ENCODE results near the gene DENND1A. TPM values are rescaled to one million over a fixed set of nuclear protein-coding genes. Genes with fewer than 3 reads are reported as not detected.

Gene DENND1A
- total RNA-seq, 4 donors from 2014 or later: 20.9 to 33.6 (median 23.7) TPM

GRCh38 chr9:123348317-123348992, 581.5 kb downstream of the DENND1A start:
- H3K27me3 ChIP-seq: peaks cover 23% of the 10 kb centered on the region
- WGBS, 2 donors (ENCODE audit: low coverage in 1 of 2): 45% methylated on average over 4 of the region's 9 CpGs; no CpG with 5 or more reads in 1 of the 2 donors
- no peak for ATAC-seq

DNA sequence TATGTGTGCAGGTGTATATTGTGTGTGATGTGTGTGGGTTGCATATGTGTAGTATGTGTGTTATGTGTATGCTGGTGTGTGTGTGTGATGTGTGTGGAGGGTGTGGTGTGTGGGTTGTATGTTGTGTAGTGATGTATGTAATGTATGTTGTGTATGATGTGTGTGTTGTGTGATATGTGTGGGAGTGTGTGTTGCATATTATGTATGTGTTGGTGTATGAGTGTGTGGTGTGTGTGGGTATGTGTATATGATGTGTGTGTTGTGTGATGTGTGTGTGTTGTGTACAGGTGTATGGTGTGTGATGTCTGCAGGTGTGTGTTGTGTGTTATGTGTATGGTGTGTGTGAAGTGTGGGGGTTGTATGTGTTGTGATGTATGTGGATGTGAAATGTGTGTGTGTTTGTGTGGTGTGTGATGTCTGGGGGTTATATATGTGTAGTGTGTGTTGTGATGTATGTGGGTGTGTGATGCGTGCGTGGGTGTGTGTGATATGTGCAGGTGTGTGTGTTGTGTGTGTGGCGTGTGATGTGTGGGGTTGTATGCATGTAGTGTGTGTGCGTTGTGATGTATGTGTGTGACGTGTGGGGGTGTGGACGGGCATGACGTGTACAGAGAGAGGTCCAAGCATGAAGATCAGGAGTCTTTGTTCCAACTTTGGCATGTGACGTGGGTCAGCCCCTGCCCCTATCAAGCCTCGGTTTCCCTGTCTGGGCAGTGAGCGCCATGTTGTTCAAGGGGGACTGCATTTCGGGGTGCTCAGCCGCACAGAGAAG, 582.5 kb downstream of the DENND1A start:
- H3K4me1 ChIP-seq: peaks cover 0 to 18% (median 0%) of the 10 kb centered on the region in 3 donors
- H3K9me3 ChIP-seq: no peaks in the 10 kb centered on the region
- 64 to 74% methylated on average over 9 to 10 of the region's 12 CpGs for WGBS, 2 donors (ENCODE audit: low coverage in 1 of 2)
- no peak for ATAC-seq
- H3K4me3 ChIP-seq: no peak overlapping the region
- H3K27me3 ChIP-seq: peaks cover 17% of the 10 kb centered on the region
- no peak overlapping the region for H3K27ac ChIP-seq
- H3K36me3 ChIP-seq: no peaks in the 10 kb centered on the region
- TF ChIP-seq, protein P1, sequence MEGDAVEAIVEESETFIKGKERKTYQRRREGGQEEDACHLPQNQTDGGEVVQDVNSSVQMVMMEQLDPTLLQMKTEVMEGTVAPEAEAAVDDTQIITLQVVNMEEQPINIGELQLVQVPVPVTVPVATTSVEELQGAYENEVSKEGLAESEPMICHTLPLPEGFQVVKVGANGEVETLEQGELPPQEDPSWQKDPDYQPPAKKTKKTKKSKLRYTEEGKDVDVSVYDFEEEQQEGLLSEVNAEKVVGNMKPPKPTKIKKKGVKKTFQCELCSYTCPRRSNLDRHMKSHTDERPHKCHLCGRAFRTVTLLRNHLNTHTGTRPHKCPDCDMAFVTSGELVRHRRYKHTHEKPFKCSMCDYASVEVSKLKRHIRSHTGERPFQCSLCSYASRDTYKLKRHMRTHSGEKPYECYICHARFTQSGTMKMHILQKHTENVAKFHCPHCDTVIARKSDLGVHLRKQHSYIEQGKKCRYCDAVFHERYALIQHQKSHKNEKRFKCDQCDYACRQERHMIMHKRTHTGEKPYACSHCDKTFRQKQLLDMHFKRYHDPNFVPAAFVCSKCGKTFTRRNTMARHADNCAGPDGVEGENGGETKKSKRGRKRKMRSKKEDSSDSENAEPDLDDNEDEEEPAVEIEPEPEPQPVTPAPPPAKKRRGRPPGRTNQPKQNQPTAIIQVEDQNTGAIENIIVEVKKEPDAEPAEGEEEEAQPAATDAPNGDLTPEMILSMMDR (IDR thresholded peaks at IDR 0.05): no peak
- TF ChIP-seq EP300 (IDR thresholded peaks at IDR 0.05) (no peak), POLR2AphosphoS5 (IDR thresholded peaks at IDR 0.05) (no peak), POLR2A (IDR thresholded peaks at IDR 0.05) (no peak)

More at GRCh38 chr9:123348317-123348992, 581.5 kb downstream of the DENND1A start:
- Histone ChIP-seq H3K4me1 (peaks cover 0 to 18% (median 0%) of the 10 kb centered on the region in 3 donors), H3K36me3 (no peaks in the 10 kb centered on the region), H3K27ac (no peak overlapping the region), H3K4me3 (no peak overlapping the region), H3K9me3 (no peaks in the 10 kb centered on the region)
- TF ChIP-seq, protein P1 (IDR thresholded peaks at IDR 0.05): no peak
- TF ChIP-seq POLR2AphosphoS5 (IDR thresholded peaks at IDR 0.05): no peak
- no peak for TF ChIP-seq POLR2A (IDR thresholded peaks at IDR 0.05)
- no peak for TF ChIP-seq EP300 (IDR thresholded peaks at IDR 0.05)

GRCh38 chr9:123346826-123347225, 583.1 kb downstream of the DENND1A start:
- peaks cover 17% of the 10 kb centered on the region for H3K27me3 ChIP-seq
- H3K9me3 ChIP-seq: no peaks in the 10 kb centered on the region
- 95 to 100% methylated on average over 1 to 3 of the region's 3 CpGs for WGBS, 2 donors (ENCODE audit: low coverage in 1 of 2)
- peaks cover 0 to 18% (median 0%) of the 10 kb centered on the region in 3 donors for H3K4me1 ChIP-seq
- H3K4me3 ChIP-seq: no peak overlapping the region
- no peak for ATAC-seq
- TF ChIP-seq POLR2A (IDR thresholded peaks at IDR 0.05): no peak
- H3K36me3 ChIP-seq: no peaks in the 10 kb centered on the region
- no peak overlapping the region for H3K27ac ChIP-seq

DNA sequence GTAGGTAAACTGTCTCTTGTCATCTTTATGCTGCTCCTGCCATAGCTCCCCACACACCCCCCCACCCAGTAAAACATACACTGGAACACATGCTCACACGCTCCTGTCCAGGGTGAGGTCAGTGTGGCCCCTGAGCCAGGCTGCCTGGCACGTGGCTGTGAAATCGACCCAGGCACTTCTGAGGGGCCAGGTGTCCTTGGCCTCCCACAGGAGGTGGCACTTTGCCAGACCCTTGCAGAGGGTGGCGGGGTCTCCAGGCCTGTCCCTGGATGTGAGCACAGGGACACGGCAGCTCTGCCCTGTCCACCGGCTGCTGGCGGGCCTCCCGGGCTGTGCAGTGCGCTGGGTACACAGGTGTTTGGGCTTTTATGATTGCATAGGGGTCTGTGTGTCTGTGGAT, 583.9 kb downstream of the DENND1A start:
- Histone ChIP-seq H3K4me1 (peaks cover 0 to 18% (median 0%) of the 10 kb centered on the region in 3 donors), H3K4me3 (no peak overlapping the region), H3K27me3 (peaks cover 17% of the 10 kb centered on the region), H3K27ac (peak overlapping the region in 2 of 4 donors; percentile 2 to 38), H3K9me3 (no peaks in the 10 kb centered on the region), H3K36me3 (no peaks in the 10 kb centered on the region)
- 100% methylated on average over 1 of the region's 9 CpGs; no CpG with 5 or more reads in 1 of the 2 donors for WGBS, 2 donors (ENCODE audit: low coverage in 1 of 2)
- TF ChIP-seq, protein P1 (IDR thresholded peaks at IDR 0.05): no peak
- TF ChIP-seq POLR2A (IDR thresholded peaks at IDR 0.05) (no peak), EP300 (IDR thresholded peaks at IDR 0.05) (no peak), POLR2AphosphoS5 (IDR thresholded peaks at IDR 0.05) (no peak)
- ATAC-seq: no peak

- 10 to 49% methylated on average over 2 to 4 of the region's 6 CpGs for WGBS, 2 donors (ENCODE audit: low coverage in 1 of 2)
- Histone ChIP-seq H3K36me3 (no peaks in the 10 kb centered on the region), H3K4me3 (no peak overlapping the region), H3K9me3 (no peaks in the 10 kb centered on the region), H3K4me1 (peaks cover 0 to 18% (median 0%) of the 10 kb centered on the region in 3 donors), H3K27ac (peak overlapping the region in 2 of 4 donors; percentile 2 to 38), H3K27me3 (peaks cover 17% of the 10 kb centered on the region)
- TF ChIP-seq EP300 (IDR thresholded peaks at IDR 0.05) (no peak), POLR2AphosphoS5 (IDR thresholded peaks at IDR 0.05) (peak; percentile 22)
- ATAC-seq: peak; percentile 50
Measured at GRCh38 chr9:123345567-123345955, 584.4 kb downstream of the DENND1A start.
